Aortic smooth muscle cell (primary cell): ENCODE results near the gene CCDC120. TPM values are rescaled to one million over a fixed set of nuclear protein-coding genes. Genes with fewer than 3 reads are reported as not detected.

Experiments
- total RNA-seq: library from RNA; depleted of rRNA; stranded (reverse); fragments of >200 nt; gene quantifications from 2 replicates; pipeline ENCODE4 v1.2.3, GENCODE V29; 2014

Gene CCDC120, protein sequence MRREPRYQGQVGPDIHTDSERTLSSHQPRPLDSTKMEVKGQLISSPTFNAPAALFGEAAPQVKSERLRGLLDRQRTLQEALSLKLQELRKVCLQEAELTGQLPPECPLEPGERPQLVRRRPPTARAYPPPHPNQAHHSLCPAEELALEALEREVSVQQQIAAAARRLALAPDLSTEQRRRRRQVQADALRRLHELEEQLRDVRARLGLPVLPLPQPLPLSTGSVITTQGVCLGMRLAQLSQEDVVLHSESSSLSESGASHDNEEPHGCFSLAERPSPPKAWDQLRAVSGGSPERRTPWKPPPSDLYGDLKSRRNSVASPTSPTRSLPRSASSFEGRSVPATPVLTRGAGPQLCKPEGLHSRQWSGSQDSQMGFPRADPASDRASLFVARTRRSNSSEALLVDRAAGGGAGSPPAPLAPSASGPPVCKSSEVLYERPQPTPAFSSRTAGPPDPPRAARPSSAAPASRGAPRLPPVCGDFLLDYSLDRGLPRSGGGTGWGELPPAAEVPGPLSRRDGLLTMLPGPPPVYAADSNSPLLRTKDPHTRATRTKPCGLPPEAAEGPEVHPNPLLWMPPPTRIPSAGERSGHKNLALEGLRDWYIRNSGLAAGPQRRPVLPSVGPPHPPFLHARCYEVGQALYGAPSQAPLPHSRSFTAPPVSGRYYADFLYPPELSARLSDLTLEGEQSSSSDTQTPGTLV
- total RNA-seq, result 0.25 and 0.26 TPM in 2 replicates

DNA sequence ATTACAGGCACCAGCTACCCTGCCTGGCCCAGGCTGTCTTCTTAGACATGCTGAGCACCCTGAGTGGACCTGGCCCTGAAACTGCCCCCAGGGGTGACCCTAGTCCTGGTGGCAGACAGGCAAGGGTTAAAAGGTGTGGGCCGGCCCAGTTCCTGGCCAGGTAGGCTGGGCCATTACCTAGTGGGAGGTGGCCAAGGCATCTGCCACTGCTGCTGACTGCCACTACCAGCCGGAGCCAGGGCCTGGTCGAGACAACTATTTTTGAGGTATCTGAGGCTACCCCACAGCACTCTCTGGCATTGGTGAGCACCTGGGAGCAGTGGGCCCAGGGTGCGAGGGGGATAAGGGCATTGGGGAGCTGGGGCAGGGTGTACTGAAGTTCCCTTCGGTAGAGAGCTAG is at the start of gene CCDC120:
TSS of gene CCDC120 (plus strand) at position 206 of the 400 bp plus-strand sequence. CDS start 3,043 bp downstream, outside the sequence.

GRCh38 chrX:49043220-49043986 is 15.4 kb upstream of the CCDC120 start, which contains the start of gene TFE3:
Gene TFE3, minus strand, starts transcription at chrX:49043357. Its CDS starts 131 bp downstream, at chrX:49043226.

DNA sequence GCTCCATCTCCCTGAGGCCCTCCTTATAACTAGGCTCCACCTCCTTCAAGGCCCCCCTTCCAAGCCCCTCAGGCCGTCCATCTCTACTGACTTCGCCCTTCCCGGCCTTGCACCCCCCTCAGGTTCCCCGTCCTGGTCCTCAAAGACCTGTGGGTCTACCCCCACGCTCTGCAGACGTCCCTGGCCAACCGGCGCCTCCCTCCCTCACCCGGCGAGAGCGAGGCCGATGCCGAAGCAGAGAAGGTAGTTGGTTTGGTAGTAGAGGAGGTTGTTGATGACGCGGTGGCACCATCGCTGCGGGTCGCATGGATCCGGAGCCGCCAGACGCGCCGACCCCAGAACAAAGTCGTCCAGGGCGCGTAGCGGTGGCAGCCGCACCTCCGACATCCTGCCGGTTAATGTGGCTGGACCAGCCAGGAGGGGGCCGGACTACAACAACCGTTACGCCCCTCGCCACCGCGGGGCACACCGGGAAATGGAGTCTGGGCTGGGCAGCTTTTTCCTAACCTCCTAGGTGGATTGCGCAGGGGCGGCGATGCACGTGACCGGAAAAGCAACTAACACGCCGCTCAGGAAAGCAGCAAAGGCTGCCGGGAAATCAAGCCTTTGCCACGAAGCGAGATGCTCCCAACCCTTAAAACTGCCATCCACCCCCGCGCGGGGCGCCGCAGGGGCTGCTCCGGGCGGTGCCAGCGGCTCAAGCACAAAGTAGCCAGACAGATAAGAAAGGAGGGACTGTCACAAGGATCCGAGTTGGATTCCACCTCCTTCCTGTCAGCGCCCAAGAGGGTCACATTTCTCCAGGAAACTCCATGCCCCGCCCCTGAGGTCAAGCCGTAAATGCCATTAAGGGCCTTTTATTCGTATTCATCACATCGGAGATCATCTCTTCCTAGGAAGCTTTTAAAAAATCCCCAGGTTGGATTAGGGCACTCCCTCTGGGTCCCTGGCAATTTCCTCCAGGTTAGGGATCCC is 15.1 kb downstream of the CCDC120 start, which contains the start of gene PRAF2:
TSS of gene PRAF2 (minus strand) at position 402 of the 975 bp plus-strand sequence. CDS start at position 387, 15 bp downstream.

GRCh38 chrX:49079489-49080428 is 21.0 kb downstream of the CCDC120 start, which contains the start of gene WDR45:
Gene WDR45, minus strand, starts transcription at chrX:49079887. Its CDS starts 1,792 bp downstream, at chrX:49078095.

Other genes with a start within 250 kb of the CCDC120 start
- gene ERAS, start 232.5 kb upstream of the CCDC120 start, total RNA-seq, result not detected in 2 replicates
- not detected in 2 replicates for gene PCSK1N, start 223.4 kb upstream of the CCDC120 start, total RNA-seq
- 22.9 and 30.3 TPM in 2 replicates for gene TIMM17B, start 161.2 kb upstream of the CCDC120 start, total RNA-seq
- 63.0 and 96.7 TPM in 2 replicates for gene PQBP1, start 161.1 kb upstream of the CCDC120 start, total RNA-seq
- 11.9 and 12.9 TPM in 2 replicates for gene SLC35A2, start 147.4 kb upstream of the CCDC120 start, total RNA-seq
- 2.7 and 3.3 TPM in 2 replicates for gene PIM2, start 140.0 kb upstream of the CCDC120 start, total RNA-seq
- 33.1 and 33.4 TPM in 2 replicates for gene OTUD5, start 101.4 kb upstream of the CCDC120 start, total RNA-seq
- gene KCND1, start 87.2 kb upstream of the CCDC120 start, total RNA-seq, result 0.56 and 0.79 TPM in 2 replicates
- gene GRIPAP1, start 56.7 kb upstream of the CCDC120 start, total RNA-seq, result 27.2 and 39.0 TPM in 2 replicates
- gene TFE3, start 15.6 kb upstream of the CCDC120 start, total RNA-seq, result 27.1 and 27.5 TPM in 2 replicates
- 6.5 and 8.0 TPM in 2 replicates for gene PRAF2, start 15.0 kb downstream of the CCDC120 start, total RNA-seq
- gene WDR45, start 20.9 kb downstream of the CCDC120 start, total RNA-seq, result 60.1 and 68.4 TPM in 2 replicates
- gene GPKOW, start 64.7 kb downstream of the CCDC120 start, total RNA-seq, result 21.3 and 22.7 TPM in 2 replicates
- gene MAGIX, start 103.8 kb downstream of the CCDC120 start, total RNA-seq, result 1.3 and 1.6 TPM in 2 replicates
- gene PLP2, start 112.9 kb downstream of the CCDC120 start, total RNA-seq, result 24.6 and 28.7 TPM in 2 replicates
- 5.2 and 6.0 TPM in 2 replicates for gene PRICKLE3, start 127.4 kb downstream of the CCDC120 start, total RNA-seq
- 0.66 and 0.75 TPM in 2 replicates for gene SYP, start 141.2 kb downstream of the CCDC120 start, total RNA-seq
- not detected in 2 replicates for gene CACNA1F, start 174.3 kb downstream of the CCDC120 start, total RNA-seq
- 7.3 and 8.4 TPM in 2 replicates for gene CCDC22, start 176.5 kb downstream of the CCDC120 start, total RNA-seq
- gene FOXP3, start 205.7 kb downstream of the CCDC120 start, total RNA-seq, result not detected in 2 replicates
- 2.9 and 4.8 TPM in 2 replicates for gene PPP1R3F, start 210.8 kb downstream of the CCDC120 start, total RNA-seq
- not detected in 2 replicates for gene GAGE10, start 244.6 kb downstream of the CCDC120 start, total RNA-seq